ENCODE data around the gene DOK4.

- TF ChIP-seq ZBTB33 (IDR thresholded peaks at IDR 0.05) (no peak), JUND (IDR thresholded peaks at IDR 0.05) (no peak), REST (IDR thresholded peaks at IDR 0.05) (no peak)
Measured at GRCh38 chr16:57469917-57470470, 16.3 kb downstream of the DOK4 start.
